ENCODE results near the gene AKAP8L. TPM values are rescaled to one million over a fixed set of nuclear protein-coding genes. Genes with fewer than 3 reads are reported as not detected.
"Not testable (repeated sequence)": the region's sequence is repeated elsewhere in the genome, so short reads cannot be mapped to it uniquely, and the experiment has no call there.

Gene AKAP8L
- total and polyA plus RNA-seq, 2 of the 8 experiments (the other 6 are each of a cell fraction or from before 2014, with no cell fraction given): 75.1 to 138 TPM

- H3K4me3 ChIP-seq (ENCODE audit: extremely low read depth in 1 of 4, insufficient read depth in 2 of 4, low read depth in 3 of 4, low read length in 4 of 4); DNase-seq (ENCODE audit: low read depth in 1 of 2, low spot score in 2 of 2); H3K23me2 ChIP-seq (ENCODE audit: low read depth, low read length); H2AFZ ChIP-seq (ENCODE audit: low read length); H4K8ac ChIP-seq (ENCODE audit: extremely low read depth, insufficient read depth, low read length); H2BK20ac ChIP-seq (ENCODE audit: low read length); H4K91ac ChIP-seq (replicated peaks; ENCODE audit: insufficient read length, low read length); H3K27ac ChIP-seq (ENCODE audit: low read depth, low read length); H3K79me1 ChIP-seq (ENCODE audit: low read depth, low read length); FAIRE-seq; H2AK5ac ChIP-seq (ENCODE audit: low read depth, low read length); H3K79me2 ChIP-seq (ENCODE audit: control insufficient read depth in 1 of 2, insufficient read depth in 2 of 2, low read length in 2 of 2); H3K14ac ChIP-seq (ENCODE audit: insufficient read length); H2BK5ac ChIP-seq (ENCODE audit: low read depth, low read length); H2BK12ac ChIP-seq (ENCODE audit: low read depth, low read length); H3K4me2 ChIP-seq (ENCODE audit: insufficient read depth in 1 of 2, low read depth in 2 of 2, low read length in 2 of 2); H3K9ac ChIP-seq (replicated peaks in 1 of 4; ENCODE audit: extremely low read depth in 1 of 4, low read depth in 3 of 4, low read length in 3 of 4); H3K18ac ChIP-seq (ENCODE audit: extremely low read depth, low read length); H3K23ac ChIP-seq (ENCODE audit: insufficient read length); H2BK120ac ChIP-seq (replicated peaks; ENCODE audit: low read depth, low read length); H3K9me3 ChIP-seq (ENCODE audit: insufficient read depth in 2 of 2, low read depth in 1 of 2, low read length in 1 of 2); H3K4me1 ChIP-seq (replicated peaks in 1 of 4; ENCODE audit: control insufficient read depth in 3 of 4, insufficient read depth in 4 of 4, low read length in 3 of 4); H4K20me1 ChIP-seq (replicated peaks in 1 of 2; ENCODE audit: control insufficient read depth in 1 of 2, insufficient read depth in 2 of 2, low read length in 2 of 2); H2BK15ac ChIP-seq (ENCODE audit: low read length); H3K27me3 ChIP-seq (replicated peaks in 1 of 4; ENCODE audit: control insufficient read depth in 3 of 4, extremely low read depth in 1 of 4, insufficient read depth in 3 of 4, low read length in 3 of 4); H3K56ac ChIP-seq (replicated peaks; ENCODE audit: insufficient read length, low read depth, low read length); H3K4ac ChIP-seq (replicated peaks; ENCODE audit: insufficient read length, low read depth, low read length); H4K5ac ChIP-seq (ENCODE audit: insufficient read length, low read depth, low read length): not testable (repeated sequence)
- 98% methylated on average over 8 of the region's 8 CpGs; no CpG with 5 or more reads in 1 of the 2 experiments for WGBS, 2 experiments (ENCODE audit: extremely low coverage in 1 of 2, insufficient coverage in 1 of 2, insufficient read length in 1 of 2, insufficient replicate concordance in 2 of 2, low coverage in 1 of 2, low lambda C conversion rate in 2 of 2, missing lambda C conversion rate in 1 of 2)
- H3K36me3 ChIP-seq (ENCODE audit: control insufficient read depth in 2 of 4, insufficient read depth in 4 of 4, low read length in 3 of 4): peaks cover 5 to 28% (median 20%) of the 10 kb centered on the region in 4 experiments
- ChIA-PET CTCF (ENCODE audit: partially characterized antibody) (interaction anchor here (0.7 to 1.5 kb wide), 3 partner anchors 13 to 102 kb away, joined by 3 to 7 read pairs (median 4); no protein-coding TSS in a partner anchor), POLR2A (ENCODE audit: partially characterized antibody) (interaction anchor here (0.8 to 1.9 kb wide), 7 partner anchors 10 to 102 kb away, joined by 3 to 5 read pairs (median 3); partner anchors contain the start of gene AKAP8L)
Measured at GRCh38 chr19:15352535-15352934, 66.3 kb downstream of the AKAP8L start.

GRCh38 chr19:15341328-15341727, 77.5 kb downstream of the AKAP8L start:
- H3K23me2 ChIP-seq (ENCODE audit: low read depth, low read length); H3K4ac ChIP-seq (replicated peaks; ENCODE audit: insufficient read length, low read depth, low read length); H3K27ac ChIP-seq (ENCODE audit: low read depth, low read length); H3K27me3 ChIP-seq (replicated peaks in 1 of 4; ENCODE audit: control insufficient read depth in 3 of 4, extremely low read depth in 1 of 4, insufficient read depth in 3 of 4, low read length in 3 of 4); H3K18ac ChIP-seq (ENCODE audit: extremely low read depth, low read length); H2BK12ac ChIP-seq (ENCODE audit: low read depth, low read length); H3K36me3 ChIP-seq (ENCODE audit: control insufficient read depth in 2 of 4, insufficient read depth in 4 of 4, low read length in 3 of 4); H3K79me1 ChIP-seq (ENCODE audit: low read depth, low read length); H3K4me2 ChIP-seq (ENCODE audit: insufficient read depth in 1 of 2, low read depth in 2 of 2, low read length in 2 of 2); H2AFZ ChIP-seq (ENCODE audit: low read length); H4K8ac ChIP-seq (ENCODE audit: extremely low read depth, insufficient read depth, low read length); FAIRE-seq; H3K14ac ChIP-seq (ENCODE audit: insufficient read length); H3K9ac ChIP-seq (replicated peaks in 1 of 4; ENCODE audit: extremely low read depth in 1 of 4, low read depth in 3 of 4, low read length in 3 of 4); H3K4me1 ChIP-seq (replicated peaks in 1 of 4; ENCODE audit: control insufficient read depth in 3 of 4, insufficient read depth in 4 of 4, low read length in 3 of 4); H3K56ac ChIP-seq (replicated peaks; ENCODE audit: insufficient read length, low read depth, low read length); H4K5ac ChIP-seq (ENCODE audit: insufficient read length, low read depth, low read length); H4K20me1 ChIP-seq (replicated peaks in 1 of 2; ENCODE audit: control insufficient read depth in 1 of 2, insufficient read depth in 2 of 2, low read length in 2 of 2); H3K4me3 ChIP-seq (ENCODE audit: extremely low read depth in 1 of 4, insufficient read depth in 2 of 4, low read depth in 3 of 4, low read length in 4 of 4); H2BK20ac ChIP-seq (ENCODE audit: low read length); H2AK5ac ChIP-seq (ENCODE audit: low read depth, low read length); H2BK5ac ChIP-seq (ENCODE audit: low read depth, low read length); H4K91ac ChIP-seq (replicated peaks; ENCODE audit: insufficient read length, low read length); H2BK15ac ChIP-seq (ENCODE audit: low read length); H2BK120ac ChIP-seq (replicated peaks; ENCODE audit: low read depth, low read length); H3K79me2 ChIP-seq (ENCODE audit: control insufficient read depth in 1 of 2, insufficient read depth in 2 of 2, low read length in 2 of 2); H3K23ac ChIP-seq (ENCODE audit: insufficient read length); H3K9me3 ChIP-seq (ENCODE audit: insufficient read depth in 2 of 2, low read depth in 1 of 2, low read length in 1 of 2); DNase-seq (ENCODE audit: low read depth in 1 of 2, low spot score in 2 of 2): not testable (repeated sequence)
- CTCF ChIA-PET (ENCODE audit: partially characterized antibody): interaction anchor here (0.7 kb wide), 1 partner anchor 63 kb away, joined by 3 read pairs; no protein-coding TSS in a partner anchor
- 95% methylated on average over 11 of the region's 11 CpGs; no CpG with 5 or more reads in 1 of the 2 experiments for WGBS, 2 experiments (ENCODE audit: extremely low coverage in 1 of 2, insufficient coverage in 1 of 2, insufficient read length in 1 of 2, insufficient replicate concordance in 2 of 2, low coverage in 1 of 2, low lambda C conversion rate in 2 of 2, missing lambda C conversion rate in 1 of 2)
- POLR2A ChIA-PET (ENCODE audit: partially characterized antibody): interaction anchor here (0.9 to 1.2 kb wide), 2 partner anchors 9 to 10 kb away, joined by 4 to 5 read pairs; partner anchors contain the start of gene BRD4

Measured in H1 (cell line).